SK-N-SH (cell line): ENCODE data around the gene LRRC2. TPM values are rescaled to one million over a fixed set of nuclear protein-coding genes. Genes with fewer than 3 reads are reported as not detected.

ENCODE experiments used
- CTCF ChIA-PET: fragments of 300-600, 350-600 bp; formaldehyde crosslinking; extraction: SDS; loops from one replicate; lab custom pipeline; 2021; lab: Yijun Ruan, JAX
- POLR2A ChIA-PET: fragments of 350-600 bp; sonication (Branson Sonifier 250); formaldehyde crosslinking; extraction: SDS; loops from one replicate; lab custom pipeline; 2020; ENCODE audit warnings: antibody characterized with exemption, inconsistent platforms; lab: Yijun Ruan, JAX
- DNase-seq: peaks from one replicate; pipeline ENCODE4 v3.0.0; 2012
- H2AFZ ChIP-seq: fragments of 200-600 bp; sonication (generic); 2 replicates; pipeline ENCODE4 v1.8.1; 2016; ENCODE audit warnings: antibody characterized with exemption, mild to moderate bottlenecking, low read depth
- H3F3A ChIP-seq: fragments of 200-600 bp; sonication (generic); replicated peaks from 2 replicates; pipeline ENCODE3; 2016; ENCODE audit warnings: antibody characterized with exemption, mild to moderate bottlenecking; ENCODE audit not compliant: insufficient read depth
- H3K27ac ChIP-seq, 2 experiments: fragments of 200-500 bp in 1 of 2; fragments of 200-600 bp in 1 of 2; sonication (Bioruptor generic) in 1 of 2; sonication (generic), shearing (Covaris generic) in 1 of 2; 2 replicates each; pipeline versions ENCODE4 v1.5.1 to v1.6.1; 2014 to 2016; ENCODE audit warnings: low read depth in 2 of 2, inconsistent platforms in 1 of 2, low read length in 1 of 2, mild to moderate bottlenecking in 1 of 2, mixed read lengths in 1 of 2
- H3K27me3 ChIP-seq: fragments of 200-600 bp; sonication (generic), shearing (Covaris generic); 2 replicates; pipeline ENCODE4 v1.6.1; 2016; ENCODE audit warnings: mixed run types; ENCODE audit not compliant: insufficient read depth
- H3K36me3 ChIP-seq, 2 experiments: fragments of 200-500 bp in 1 of 2; fragments of 200-600 bp in 1 of 2; sonication (Bioruptor generic) in 1 of 2; sonication (generic) in 1 of 2; replicated peaks in 1 of 2; 2 replicates each; pipeline versions ENCODE3 to v1.5.1; 2014 to 2016; ENCODE audit warnings: low read length in 1 of 2, mild to moderate bottlenecking in 1 of 2; ENCODE audit not compliant: insufficient read depth in 2 of 2, control insufficient read depth in 1 of 2
- H3K4me1 ChIP-seq, 2 experiments: fragments of 200-500 bp in 1 of 2; fragments of 200-600 bp in 1 of 2; sonication (Bioruptor generic) in 1 of 2; sonication (generic), shearing (Covaris generic) in 1 of 2; 2 replicates each; pipeline versions ENCODE4 v1.5.1 to v1.6.1; 2014 to 2016; ENCODE audit warnings: low read depth in 1 of 2, low read length in 1 of 2, mixed run types in 1 of 2; ENCODE audit not compliant: insufficient read depth in 2 of 2, control insufficient read depth in 1 of 2
- H3K4me2 ChIP-seq: fragments of 200-600 bp; sonication (generic), shearing (Covaris generic); 2 replicates; pipeline ENCODE4 v1.6.1; 2017; ENCODE audit warnings: mixed run types
- H3K4me3 ChIP-seq, 2 experiments: fragments of 200-500 bp in 1 of 2; fragments of 200-600 bp in 1 of 2; sonication (Bioruptor generic) in 1 of 2; sonication (generic), shearing (Covaris generic) in 1 of 2; 2 replicates each; pipeline versions ENCODE4 v1.5.1 to v1.8.1; 2014 to 2016; ENCODE audit warnings: low read depth in 2 of 2, inconsistent platforms in 1 of 2, low read length in 1 of 2, mild to moderate bottlenecking in 1 of 2, mixed read lengths in 1 of 2, moderate library complexity in 1 of 2
- H3K79me2 ChIP-seq: fragments of 200-600 bp; sonication (generic); 2 replicates; pipeline ENCODE4 v1.8.1; 2017; ENCODE audit warnings: mild to moderate bottlenecking; ENCODE audit not compliant: insufficient read depth
- H3K9ac ChIP-seq: fragments of 200-600 bp; sonication (generic); 2 replicates; pipeline ENCODE4 v1.6.1; 2017; ENCODE audit warnings: mixed run types
- H3K9me2 ChIP-seq: fragments of 200-600 bp; sonication (generic); 2 replicates; pipeline ENCODE4 v1.6.1; 2017; ENCODE audit warnings: mixed run types
- H3K9me3 ChIP-seq: fragments of 200-600 bp; sonication (generic); 2 replicates; pipeline ENCODE4 v1.6.1; 2017; ENCODE audit warnings: mixed run types, mild to moderate bottlenecking, moderate library complexity
- H4K20me1 ChIP-seq: fragments of 200-600 bp; sonication (generic); 2 replicates; pipeline ENCODE4 v1.6.1; 2017; ENCODE audit warnings: mild to moderate bottlenecking, mixed run types; ENCODE audit not compliant: insufficient read depth
- ELF1 ChIP-seq: IDR thresholded peaks from 2 replicates; pipeline ENCODE4 v1.4.0; 2012
- EP300 ChIP-seq, 2 experiments: IDR thresholded peaks; 2 replicates each; pipeline versions ENCODE4 v1.4.0 to v1.6.1; 2012; ENCODE audit warnings: borderline replicate concordance in 1 of 2, low read depth in 1 of 2, low read length in 1 of 2
- FOSL2 ChIP-seq: IDR thresholded peaks from 2 replicates; pipeline ENCODE4 v1.4.0; 2012; ENCODE audit warnings: low read depth, mild to moderate bottlenecking, moderate library complexity, borderline replicate concordance
- GATA2 ChIP-seq: sonication (generic); formaldehyde crosslinking; IDR thresholded peaks from 2 replicates; pipeline ENCODE4 v1.5.0; 2020; ENCODE audit warnings: mild to moderate bottlenecking, missing genetic modification reagents
- MEF2A ChIP-seq: IDR thresholded peaks from 2 replicates; pipeline ENCODE4 v1.4.0; 2012; ENCODE audit warnings: low read depth, borderline replicate concordance
- MXI1 ChIP-seq: IDR thresholded peaks from 2 replicates; pipeline ENCODE4 v1.6.1; 2012; ENCODE audit warnings: mild to moderate bottlenecking, low read depth, low read length, improper control_type of control experiment
- POLR2AphosphoS5 ChIP-seq: IDR thresholded peaks from 2 replicates; pipeline ENCODE4 v1.6.1; 2012; ENCODE audit warnings: low read depth, low read length
- RAD21 ChIP-seq: IDR thresholded peaks from 2 replicates; pipeline ENCODE4 v1.6.1; 2012; ENCODE audit warnings: mild to moderate bottlenecking, low read length
- RCOR1 ChIP-seq: fragments of 150-350 bp; IDR thresholded peaks from 2 replicates; pipeline ENCODE4 v1.6.1; 2017; ENCODE audit warnings: antibody characterized with exemption, low read length
- RFX5 ChIP-seq: IDR thresholded peaks from 2 replicates; pipeline ENCODE4 v1.6.1; 2012; ENCODE audit warnings: mild to moderate bottlenecking, improper control_type of control experiment, low read length
- SIN3A ChIP-seq: IDR thresholded peaks from 2 replicates; pipeline ENCODE4 v1.6.1; 2012; ENCODE audit warnings: low read depth, mild to moderate bottlenecking, low read length, moderate library complexity, borderline replicate concordance
- TEAD4 ChIP-seq: IDR thresholded peaks from 2 replicates; pipeline ENCODE4 v1.4.0; 2012; ENCODE audit warnings: mild to moderate bottlenecking, borderline replicate concordance; ENCODE audit not compliant: insufficient read depth
- ZBTB33 ChIP-seq: IDR thresholded peaks from 2 replicates; pipeline ENCODE4 v1.4.0; 2012; ENCODE audit warnings: low read depth, borderline replicate concordance
- WGBS: methylation state at CpG from one replicate; pipeline ENCODE4 v1.1.6; 2017; ENCODE audit warnings: low lambda C conversion rate; 5-methylcytosine and 5-hydroxymethylcytosine counted together
- polyA plus RNA-seq, 3 experiments: library from polyadenylated mRNA; depleted of rRNA; stranded (reverse); fragments of >200 nt; gene quantifications; 2 replicates each; pipeline ENCODE4 v1.2.3, GENCODE V29; 2012
- TF ChIP-seq, protein P1 (sequence below): fragments of 150-350 bp; IDR thresholded peaks from 2 replicates; pipeline ENCODE4 v1.6.1; 2017; ENCODE audit warnings: antibody characterized with exemption, low read length, low read depth, borderline replicate concordance

Gene LRRC2
- polyA plus RNA-seq, 1 of the 3 experiments (the other 2 are of a cell fraction): 0.13 TPM

- Histone ChIP-seq H3K4me1 (peaks cover 0 to 3% of the 10 kb centered on the region in 2 experiments; a peak in 1 of 4 replicates), H3K4me2 (no peak overlapping the region), H4K20me1 (no peaks in the 10 kb centered on the region), H3K27me3 (no peaks in the 10 kb centered on the region), H3K27ac (no peak overlapping the region), H3K79me2 (no peaks in the 10 kb centered on the region), H3K4me3 (no peak overlapping the region), H3K9me3 (no peaks in the 10 kb centered on the region), H3K36me3 (no peaks in the 10 kb centered on the region), H3K9ac (no peak overlapping the region), H3F3A (no peaks in the 10 kb centered on the region), H2AFZ (no peak overlapping the region), H3K9me2 (no peaks in the 10 kb centered on the region)
- CTCF ChIA-PET: interaction anchor here (0.9 to 2.4 kb wide), 4 partner anchors 9 to 210 kb away, joined by 3 to 11 read pairs (median 4); no protein-coding TSS in a partner anchor
- 61% methylated on average over 6 of the region's 6 CpGs for WGBS
- POLR2A ChIA-PET: no interaction called here
- TF ChIP-seq GATA2 (CRISPR knock-in tag) (no peak), SIN3A (no peak), RAD21 (no peak), ELF1 (no peak), EP300 (IDR thresholded peaks at IDR 0.05; ENCODE audit: borderline replicate concordance in 1 of 2, low read depth in 1 of 2, low read length in 1 of 2) (no peak), MEF2A (no peak), MXI1 (no peak), ZBTB33 (no peak), RFX5 (no peak), TEAD4 (no peak), POLR2AphosphoS5 (no peak), FOSL2 (no peak)
- TF ChIP-seq, protein P1, sequence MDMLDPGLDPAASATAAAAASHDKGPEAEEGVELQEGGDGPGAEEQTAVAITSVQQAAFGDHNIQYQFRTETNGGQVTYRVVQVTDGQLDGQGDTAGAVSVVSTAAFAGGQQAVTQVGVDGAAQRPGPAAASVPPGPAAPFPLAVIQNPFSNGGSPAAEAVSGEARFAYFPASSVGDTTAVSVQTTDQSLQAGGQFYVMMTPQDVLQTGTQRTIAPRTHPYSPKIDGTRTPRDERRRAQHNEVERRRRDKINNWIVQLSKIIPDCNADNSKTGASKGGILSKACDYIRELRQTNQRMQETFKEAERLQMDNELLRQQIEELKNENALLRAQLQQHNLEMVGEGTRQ: no peak
- no peak for DNase-seq
These were observed 73.1 kb downstream of the LRRC2 start for GRCh38 chr3:46492890-46493547.

DNA sequence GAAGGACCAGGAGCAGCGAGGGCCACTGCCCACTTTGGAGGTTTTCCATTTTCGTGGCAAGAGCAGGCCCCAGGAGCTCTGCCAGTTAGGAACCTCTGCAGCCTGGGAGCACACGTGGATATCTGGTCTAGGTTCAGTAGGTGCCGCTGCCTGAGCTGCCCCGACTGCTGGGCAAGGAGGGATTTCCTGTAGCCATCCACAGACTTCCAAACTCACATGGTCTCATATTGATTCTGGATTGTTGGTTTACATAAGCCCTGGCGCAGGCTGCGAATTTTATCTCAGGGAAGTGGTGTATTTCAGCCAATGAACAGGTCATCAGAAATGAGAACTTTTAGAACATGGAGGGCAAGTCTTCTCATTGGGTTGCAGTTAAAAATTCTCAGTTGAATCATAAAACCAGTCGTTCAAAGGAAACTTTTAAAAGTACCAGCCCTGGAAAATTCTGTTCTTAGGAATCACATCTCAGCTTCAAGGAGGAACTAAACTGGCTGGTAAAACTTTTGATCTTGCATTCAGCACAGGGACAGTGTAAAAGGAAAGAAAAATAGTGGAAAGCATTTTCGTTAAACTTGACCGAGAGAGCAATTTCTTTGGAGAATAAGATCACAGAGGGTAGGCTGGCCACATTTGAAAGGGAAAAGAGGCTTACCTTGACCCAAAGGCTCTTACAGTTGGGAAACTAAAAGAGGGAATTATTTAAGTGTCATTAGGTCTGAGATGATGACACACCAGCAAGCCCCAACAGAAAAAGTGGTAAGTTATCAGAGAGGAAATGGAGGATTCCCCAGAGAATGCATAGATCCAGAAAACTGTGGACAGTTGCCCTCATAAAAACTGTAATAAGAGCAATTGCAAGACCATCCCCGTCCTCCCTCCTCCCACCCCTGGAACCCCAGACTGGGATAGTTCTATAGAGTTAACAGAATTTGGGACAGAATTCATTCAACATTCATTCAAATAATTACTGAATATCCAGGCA, 74.7 kb downstream of the LRRC2 start:
- Histone ChIP-seq H3K9me2 (no peaks in the 10 kb centered on the region), H3K9me3 (no peaks in the 10 kb centered on the region), H2AFZ (no peak overlapping the region), H3K4me1 (peaks cover 0 to 3% of the 10 kb centered on the region in 2 experiments; a peak in 1 of 4 replicates), H3K4me2 (no peak overlapping the region), H3K79me2 (no peaks in the 10 kb centered on the region), H3K27me3 (no peaks in the 10 kb centered on the region), H3K36me3 (no peaks in the 10 kb centered on the region), H3K9ac (no peak overlapping the region), H3K27ac (no peak overlapping the region), H3F3A (no peaks in the 10 kb centered on the region), H4K20me1 (no peaks in the 10 kb centered on the region), H3K4me3 (no peak overlapping the region)
- POLR2A ChIA-PET: no interaction called here
- WGBS: 45% methylated on average over 8 of the region's 11 CpGs
- DNase-seq: no peak
- CTCF ChIA-PET: interaction anchor here (1.3 to 2.4 kb wide), 2 partner anchors 7 to 67 kb away, joined by 4 to 11 read pairs; no protein-coding TSS in a partner anchor
- TF ChIP-seq RCOR1: no peak
- no peak for TF ChIP-seq MEF2A
